ENCODE results near the gene MED27. TPM values are rescaled to one million over a fixed set of nuclear protein-coding genes. Genes with fewer than 3 reads are reported as not detected.

MED27 gene
- total and polyA plus RNA-seq, 2 of the 8 experiments (the other 6 are each of a cell fraction or from before 2014, with no cell fraction given) = 29.9 to 56.5 TPM

DNA sequence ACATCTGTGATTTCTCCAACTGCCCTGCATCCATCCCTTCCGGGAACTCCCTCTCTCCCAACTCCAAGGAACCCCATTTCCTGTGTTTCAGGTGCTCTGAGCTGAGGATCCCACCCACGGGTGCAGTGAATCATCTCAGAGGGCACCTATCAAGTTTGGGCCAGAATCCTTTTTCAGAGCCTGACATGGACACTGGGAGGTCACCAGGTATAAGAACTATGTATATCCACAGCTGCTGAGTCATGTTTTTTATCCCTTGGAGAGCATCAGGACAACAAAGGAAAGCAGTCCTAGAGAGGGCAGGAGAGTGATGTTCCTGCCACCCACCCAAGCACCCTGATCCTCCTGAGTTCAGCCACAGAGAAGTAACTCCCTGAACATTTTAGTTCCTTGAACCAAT, 3.8 kb downstream of the MED27 start:
- peaks cover 0 to 24% (median 8%) of the 10 kb centered on the region in 4 experiments; a peak in 7 of 8 replicates for H3K36me3 ChIP-seq (ENCODE audit: control insufficient read depth in 2 of 4, insufficient read depth in 4 of 4, low read length in 3 of 4)
- peaks cover 6% of the 10 kb centered on the region; the same call in 1 of the 2 replicates for H3K23me2 ChIP-seq (ENCODE audit: low read depth, low read length)
- no peak overlapping the region for H3K27ac ChIP-seq (ENCODE audit: low read depth, low read length)
- ChIA-PET POLR2A (ENCODE audit: partially characterized antibody) (no interaction called here), CTCF (ENCODE audit: partially characterized antibody) (interaction anchor here (0.8 to 1.0 kb wide), 4 partner anchors 8 to 94 kb away, joined by 3 to 4 read pairs (median 3); no protein-coding TSS in a partner anchor)
- peaks cover 8 to 15% of the 10 kb centered on the region in 2 experiments for H4K20me1 ChIP-seq (replicated peaks in 1 of 2; ENCODE audit: control insufficient read depth in 1 of 2, insufficient read depth in 2 of 2, low read length in 2 of 2)
- no peaks in the 10 kb centered on the region for H3K27me3 ChIP-seq (replicated peaks in 1 of 4; ENCODE audit: control insufficient read depth in 3 of 4, extremely low read depth in 1 of 4, insufficient read depth in 3 of 4, low read length in 3 of 4)
- peaks cover 8 to 54% of the 10 kb centered on the region in 2 experiments for H3K79me2 ChIP-seq (ENCODE audit: control insufficient read depth in 1 of 2, insufficient read depth in 2 of 2, low read length in 2 of 2)
- no peak overlapping the region for H2AFZ ChIP-seq (ENCODE audit: low read length)
- 79% methylated on average over 2 of the region's 2 CpGs; no CpG with 5 or more reads in 1 of the 2 experiments for WGBS, 2 experiments (ENCODE audit: extremely low coverage in 1 of 2, insufficient coverage in 1 of 2, insufficient read length in 1 of 2, insufficient replicate concordance in 2 of 2, low coverage in 1 of 2, low lambda C conversion rate in 2 of 2, missing lambda C conversion rate in 1 of 2)
- H3K18ac ChIP-seq (ENCODE audit: extremely low read depth, low read length) = no peak overlapping the region
- peaks cover 22% of the 10 kb centered on the region for H3K79me1 ChIP-seq (ENCODE audit: low read depth, low read length)
- no peak overlapping the region for H3K4me2 ChIP-seq (ENCODE audit: insufficient read depth in 1 of 2, low read depth in 2 of 2, low read length in 2 of 2)
- H2AK5ac ChIP-seq (ENCODE audit: low read depth, low read length) = no peak overlapping the region
- no peak overlapping the region for H3K23ac ChIP-seq (ENCODE audit: insufficient read length)
- no peak overlapping the region for H3K4ac ChIP-seq (replicated peaks; ENCODE audit: insufficient read length, low read depth, low read length)
- TF ChIP-seq EP300 (IDR thresholded peaks at IDR 0.05; ENCODE audit: borderline replicate concordance in 1 of 2, low read depth in 2 of 2, low read length in 2 of 2) = no peak
- no peak for TF ChIP-seq SP1 (IDR thresholded peaks at IDR 0.05; ENCODE audit: low read depth, low read length)
- TF ChIP-seq, protein P1, sequence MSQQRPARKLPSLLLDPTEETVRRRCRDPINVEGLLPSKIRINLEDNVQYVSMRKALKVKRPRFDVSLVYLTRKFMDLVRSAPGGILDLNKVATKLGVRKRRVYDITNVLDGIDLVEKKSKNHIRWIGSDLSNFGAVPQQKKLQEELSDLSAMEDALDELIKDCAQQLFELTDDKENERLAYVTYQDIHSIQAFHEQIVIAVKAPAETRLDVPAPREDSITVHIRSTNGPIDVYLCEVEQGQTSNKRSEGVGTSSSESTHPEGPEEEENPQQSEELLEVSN (IDR thresholded peaks at IDR 0.05) = no peak
- TF ChIP-seq HDAC2 (IDR thresholded peaks at IDR 0.05; ENCODE audit: borderline replicate concordance in 1 of 2, low read depth in 2 of 2, low read length in 2 of 2) = no peak
- TF ChIP-seq TEAD4 (IDR thresholded peaks at IDR 0.05; ENCODE audit: low read depth, low read length) = no peak
- TF ChIP-seq BRCA1 (IDR thresholded peaks at IDR 0.05; ENCODE audit: low read depth, low read length) = no peak
- H3K14ac ChIP-seq (ENCODE audit: insufficient read length) = no peak overlapping the region
- H3K56ac ChIP-seq (replicated peaks; ENCODE audit: insufficient read length, low read depth, low read length) = no peak overlapping the region
- H4K5ac ChIP-seq (ENCODE audit: insufficient read length, low read depth, low read length) = no peak overlapping the region
- H3K4me3 ChIP-seq (ENCODE audit: extremely low read depth in 1 of 4, insufficient read depth in 2 of 4, low read depth in 3 of 4, low read length in 4 of 4) = no peak overlapping the region
- FAIRE-seq (no peak), DNase-seq (ENCODE audit: low read depth in 1 of 2, low spot score in 2 of 2) (no peak)
- no peak overlapping the region for H2BK5ac ChIP-seq (ENCODE audit: low read depth, low read length)
- H2BK12ac ChIP-seq (ENCODE audit: low read depth, low read length) = no peak overlapping the region
- no peaks in the 10 kb centered on the region for H3K9me3 ChIP-seq (ENCODE audit: insufficient read depth in 2 of 2, low read depth in 1 of 2, low read length in 1 of 2)
- H2BK120ac ChIP-seq (replicated peaks; ENCODE audit: low read depth, low read length) = no peak overlapping the region
- H2BK20ac ChIP-seq (ENCODE audit: low read length) = no peak overlapping the region
- H3K4me1 ChIP-seq (replicated peaks in 1 of 4; ENCODE audit: control insufficient read depth in 3 of 4, insufficient read depth in 4 of 4, low read length in 3 of 4) = peaks cover 0 to 3% (median 0%) of the 10 kb centered on the region in 4 experiments; a peak in 2 of 7 replicates
- H2BK15ac ChIP-seq (ENCODE audit: low read length) = no peak overlapping the region
- no peak overlapping the region for H4K8ac ChIP-seq (ENCODE audit: extremely low read depth, insufficient read depth, low read length)
- no peak overlapping the region for H3K9ac ChIP-seq (replicated peaks in 1 of 4; ENCODE audit: extremely low read depth in 1 of 4, low read depth in 3 of 4, low read length in 3 of 4)
- no peak overlapping the region for H4K91ac ChIP-seq (replicated peaks; ENCODE audit: insufficient read length, low read length)
